Measurements from ENCODE around the gene IPO7.

DNA sequence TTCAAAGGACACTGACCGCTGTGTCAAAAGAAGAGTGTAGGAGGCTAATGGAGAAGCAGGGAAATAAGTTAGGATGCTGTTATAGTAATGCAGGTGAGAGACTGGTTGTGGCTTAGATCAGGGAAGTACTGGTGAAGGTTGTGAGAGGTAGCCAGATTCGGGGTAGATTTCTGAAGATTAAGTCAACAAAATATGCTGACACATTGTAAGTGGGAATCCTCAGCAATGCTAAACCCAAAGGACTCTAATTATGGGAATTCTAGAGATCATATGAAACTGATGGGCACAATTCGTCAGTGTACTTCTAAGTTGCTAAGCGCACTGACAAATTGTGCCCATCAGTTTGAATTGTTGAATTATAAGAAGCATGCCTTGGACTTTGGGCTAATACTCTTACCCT lies 86.3 kb downstream of the IPO7 start:
- TF ChIP-seq POLR2A (IDR thresholded peaks at IDR 0.05; ENCODE audit: low read length) (no peak), GATA1 (IDR thresholded peaks at IDR 0.05; ENCODE audit: low read depth, low read length) (no peak)

Data from erythroblast (primary cell).